Measurements from ENCODE around the gene SBF1.
"Not testable (repeated sequence)": the region's sequence is repeated elsewhere in the genome, so short reads cannot be mapped to it uniquely, and the experiment has no call there.

Gene SBF1

GRCh38 chr22:50422961-50423815 is 51.6 kb downstream of the SBF1 start:
- DNase-seq = no peak

- no peak for DNase-seq
Observed at GRCh38 chr22:50422046-50422445, 52.8 kb downstream of the SBF1 start.

- DNase-seq = no peak
Observed at GRCh38 chr22:50420581-50420980, 54.3 kb downstream of the SBF1 start.

GRCh38 chr22:50420015-50420414 is 54.8 kb downstream of the SBF1 start:
- DNase-seq = no peak

- no peak for DNase-seq
Observed at GRCh38 chr22:50419116-50419515, 55.7 kb downstream of the SBF1 start.

- no peak for DNase-seq
Observed at GRCh38 chr22:50418624-50419023, 56.2 kb downstream of the SBF1 start.

GRCh38 chr22:50417411-50418210 is 57.2 kb downstream of the SBF1 start:
- DNase-seq = no peak

- DNase-seq = no peak
Observed at GRCh38 chr22:50416996-50417395, 57.8 kb downstream of the SBF1 start.

GRCh38 chr22:50415426-50415825 is 59.4 kb downstream of the SBF1 start:
- no peak for DNase-seq

- no peak for DNase-seq
Observed at GRCh38 chr22:50414476-50415248, 60.2 kb downstream of the SBF1 start.

GRCh38 chr22:50408954-50409353 is 65.9 kb downstream of the SBF1 start:
- not testable (repeated sequence) for DNase-seq

GRCh38 chr22:50408311-50408710 is 66.5 kb downstream of the SBF1 start:
- DNase-seq = no peak

GRCh38 chr22:50406416-50407170 is 68.2 kb downstream of the SBF1 start:
- no peak for DNase-seq

- no peak for DNase-seq
Observed at GRCh38 chr22:50403701-50404101, 71.1 kb downstream of the SBF1 start.

GRCh38 chr22:50401907-50402306 is 72.9 kb downstream of the SBF1 start:
- no peak for DNase-seq

GRCh38 chr22:50400931-50401330 is 73.9 kb downstream of the SBF1 start:
- DNase-seq = no peak

GRCh38 chr22:50400406-50400805 is 74.4 kb downstream of the SBF1 start:
- DNase-seq = no peak

GRCh38 chr22:50399751-50400331 is 75.0 kb downstream of the SBF1 start:
- peak; percentile 6 for DNase-seq

GRCh38 chr22:50398831-50399648 is 75.8 kb downstream of the SBF1 start:
- no peak for DNase-seq

- not testable (repeated sequence) for DNase-seq
Observed at GRCh38 chr22:50397371-50398060, 77.3 kb downstream of the SBF1 start.

Measured in activated naive CD4-positive, alpha-beta T cell treated with Interleukin-2 at 50 U/mL for 16 hours (primary cell).